ENCODE measurements around the gene NUP98.

DNA sequence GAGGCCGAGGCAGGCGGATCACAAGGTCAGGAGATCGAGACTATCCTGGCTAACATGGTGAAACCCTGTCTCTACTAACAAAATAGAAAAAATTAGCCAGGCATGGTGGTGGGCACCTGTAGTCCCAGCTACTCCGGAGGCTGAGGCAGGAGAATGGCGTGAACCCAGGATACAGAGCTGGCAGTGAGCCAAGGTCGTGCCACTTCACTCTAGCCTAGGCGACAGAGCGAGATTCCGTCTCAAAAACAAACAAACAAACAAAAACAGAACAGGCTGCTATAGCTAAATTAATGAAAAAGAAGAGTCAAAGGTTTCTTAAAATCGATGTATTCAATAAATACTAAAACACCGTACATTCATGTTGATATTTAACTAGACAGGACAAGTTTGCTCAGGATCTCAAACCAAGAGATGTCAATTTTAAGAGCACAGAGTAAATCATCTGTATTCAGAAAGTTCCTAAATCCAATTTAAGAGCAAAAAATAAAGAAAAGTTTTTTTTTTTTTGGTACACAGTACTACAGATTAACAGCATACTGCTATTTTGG lies 59.9 kb downstream of the NUP98 start:
- TF ChIP-seq NFE2L2 (conservative IDR thresholded peaks at IDR 0.05; ENCODE audit: low read length) (no peak), MAFK (IDR thresholded peaks at IDR 0.05; ENCODE audit: partially characterized antibody) (no peak), CTCF (IDR thresholded peaks at IDR 0.05) (no peak), RFX5 (IDR thresholded peaks at IDR 0.05) (no peak), POLR2A (IDR thresholded peaks at IDR 0.05; ENCODE audit: low read length) (no peak), MAZ (IDR thresholded peaks at IDR 0.05; ENCODE audit: borderline replicate concordance, low read depth, low read length) (no peak), SREBF2 (IDR thresholded peaks at IDR 0.05) (no peak), EP300 (IDR thresholded peaks at IDR 0.05) (no peak), TP53 (CRISPR knock-in tag; IDR thresholded peaks at IDR 0.05) (no peak), HDAC2 (IDR thresholded peaks at IDR 0.05) (no peak)
- TF ChIP-seq, protein P1, sequence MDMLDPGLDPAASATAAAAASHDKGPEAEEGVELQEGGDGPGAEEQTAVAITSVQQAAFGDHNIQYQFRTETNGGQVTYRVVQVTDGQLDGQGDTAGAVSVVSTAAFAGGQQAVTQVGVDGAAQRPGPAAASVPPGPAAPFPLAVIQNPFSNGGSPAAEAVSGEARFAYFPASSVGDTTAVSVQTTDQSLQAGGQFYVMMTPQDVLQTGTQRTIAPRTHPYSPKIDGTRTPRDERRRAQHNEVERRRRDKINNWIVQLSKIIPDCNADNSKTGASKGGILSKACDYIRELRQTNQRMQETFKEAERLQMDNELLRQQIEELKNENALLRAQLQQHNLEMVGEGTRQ (IDR thresholded peaks at IDR 0.05): no peak
- TF ChIP-seq, protein P2, sequence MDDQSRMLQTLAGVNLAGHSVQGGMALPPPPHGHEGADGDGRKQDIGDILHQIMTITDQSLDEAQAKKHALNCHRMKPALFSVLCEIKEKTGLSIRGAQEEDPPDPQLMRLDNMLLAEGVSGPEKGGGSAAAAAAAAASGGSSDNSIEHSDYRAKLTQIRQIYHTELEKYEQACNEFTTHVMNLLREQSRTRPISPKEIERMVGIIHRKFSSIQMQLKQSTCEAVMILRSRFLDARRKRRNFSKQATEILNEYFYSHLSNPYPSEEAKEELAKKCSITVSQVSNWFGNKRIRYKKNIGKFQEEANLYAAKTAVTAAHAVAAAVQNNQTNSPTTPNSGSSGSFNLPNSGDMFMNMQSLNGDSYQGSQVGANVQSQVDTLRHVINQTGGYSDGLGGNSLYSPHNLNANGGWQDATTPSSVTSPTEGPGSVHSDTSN (IDR thresholded peaks at IDR 0.05): no peak

Measured in A549 (cell line).